GM20000 (cell line): ENCODE measurements around the gene ADGRF1.

ENCODE experiments used
- DNase-seq: peaks from one replicate; pipeline ENCODE4 v3.0.0; 2012; ENCODE audit warnings: low spot score
- TF ChIP-seq, protein P1 (sequence below): IDR thresholded peaks from 2 replicates; pipeline ENCODE4 v1.5.1; 2012; ENCODE audit warnings: mild to moderate bottlenecking, control low read depth; ENCODE audit errors: extremely low read depth, missing control alignments

ADGRF1 gene

GRCh38 chr6:47019941-47020340, 22.2 kb downstream of the ADGRF1 start:
- no peak for DNase-seq
- TF ChIP-seq, protein P1, sequence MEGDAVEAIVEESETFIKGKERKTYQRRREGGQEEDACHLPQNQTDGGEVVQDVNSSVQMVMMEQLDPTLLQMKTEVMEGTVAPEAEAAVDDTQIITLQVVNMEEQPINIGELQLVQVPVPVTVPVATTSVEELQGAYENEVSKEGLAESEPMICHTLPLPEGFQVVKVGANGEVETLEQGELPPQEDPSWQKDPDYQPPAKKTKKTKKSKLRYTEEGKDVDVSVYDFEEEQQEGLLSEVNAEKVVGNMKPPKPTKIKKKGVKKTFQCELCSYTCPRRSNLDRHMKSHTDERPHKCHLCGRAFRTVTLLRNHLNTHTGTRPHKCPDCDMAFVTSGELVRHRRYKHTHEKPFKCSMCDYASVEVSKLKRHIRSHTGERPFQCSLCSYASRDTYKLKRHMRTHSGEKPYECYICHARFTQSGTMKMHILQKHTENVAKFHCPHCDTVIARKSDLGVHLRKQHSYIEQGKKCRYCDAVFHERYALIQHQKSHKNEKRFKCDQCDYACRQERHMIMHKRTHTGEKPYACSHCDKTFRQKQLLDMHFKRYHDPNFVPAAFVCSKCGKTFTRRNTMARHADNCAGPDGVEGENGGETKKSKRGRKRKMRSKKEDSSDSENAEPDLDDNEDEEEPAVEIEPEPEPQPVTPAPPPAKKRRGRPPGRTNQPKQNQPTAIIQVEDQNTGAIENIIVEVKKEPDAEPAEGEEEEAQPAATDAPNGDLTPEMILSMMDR: no peak

GRCh38 chr6:47016909-47017308, 25.2 kb downstream of the ADGRF1 start:
- TF ChIP-seq, protein P1: no peak
- no peak for DNase-seq

GRCh38 chr6:47016261-47016660, 25.9 kb downstream of the ADGRF1 start:
- TF ChIP-seq, protein P1: no peak
- no peak for DNase-seq

DNA sequence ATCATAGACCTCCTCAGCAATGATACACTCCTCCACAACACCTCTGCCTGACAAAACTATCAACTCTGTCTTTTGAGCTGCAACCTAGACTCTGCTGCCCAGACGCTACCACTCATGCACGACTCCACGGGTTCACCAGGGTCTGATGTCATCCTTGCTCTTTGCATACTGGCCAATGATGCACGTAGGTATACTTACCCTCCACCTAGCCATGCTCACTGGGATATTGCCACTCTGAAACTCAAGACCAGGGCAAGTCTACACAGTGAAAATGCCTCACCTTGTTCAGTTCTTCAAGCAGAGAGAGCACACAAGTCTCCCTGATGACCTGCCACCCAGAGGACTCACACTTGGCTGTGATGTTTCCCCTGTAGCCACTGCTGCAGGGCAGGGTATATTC, 27.7 kb downstream of the ADGRF1 start:
- TF ChIP-seq, protein P1: no peak
- no peak for DNase-seq

DNA sequence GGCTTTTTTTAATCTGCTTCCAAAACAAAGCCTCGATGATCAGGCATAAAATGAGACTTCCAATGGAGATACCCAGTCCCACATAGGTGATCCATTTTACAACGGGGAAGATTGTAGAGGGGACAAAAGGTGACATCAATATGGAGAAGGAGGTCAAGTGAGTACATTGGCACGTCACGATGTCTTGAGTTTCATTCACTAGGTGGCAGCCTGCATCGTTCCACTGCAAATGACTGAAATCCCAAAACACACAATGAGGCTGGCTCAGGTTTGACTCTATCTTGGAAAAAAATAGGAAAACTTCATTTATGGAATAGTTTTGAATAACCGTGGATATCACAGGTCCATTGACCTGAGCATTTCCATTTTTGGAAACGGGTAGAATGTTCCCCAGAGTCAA, 32.5 kb downstream of the ADGRF1 start:
- TF ChIP-seq, protein P1: no peak
- no peak for DNase-seq

DNA sequence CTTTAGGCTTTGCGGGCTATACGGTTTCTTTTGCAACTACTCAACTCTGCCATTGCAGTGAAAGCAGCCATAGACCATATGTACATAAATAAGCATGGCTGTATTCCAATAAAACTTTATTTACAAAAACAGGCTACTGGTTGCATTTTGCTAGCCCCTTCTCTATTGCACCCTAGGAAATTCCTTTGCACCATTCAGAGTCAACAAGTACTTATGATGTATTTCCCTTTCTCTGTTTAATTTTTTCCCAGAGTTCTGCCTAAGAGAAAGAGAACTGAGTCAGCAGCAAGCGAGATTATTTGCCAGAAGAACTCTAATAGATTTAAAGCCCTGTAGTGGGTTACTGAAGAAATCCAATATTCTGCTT, 33.8 kb downstream of the ADGRF1 start:
- TF ChIP-seq, protein P1: no peak
- DNase-seq: no peak

DNA sequence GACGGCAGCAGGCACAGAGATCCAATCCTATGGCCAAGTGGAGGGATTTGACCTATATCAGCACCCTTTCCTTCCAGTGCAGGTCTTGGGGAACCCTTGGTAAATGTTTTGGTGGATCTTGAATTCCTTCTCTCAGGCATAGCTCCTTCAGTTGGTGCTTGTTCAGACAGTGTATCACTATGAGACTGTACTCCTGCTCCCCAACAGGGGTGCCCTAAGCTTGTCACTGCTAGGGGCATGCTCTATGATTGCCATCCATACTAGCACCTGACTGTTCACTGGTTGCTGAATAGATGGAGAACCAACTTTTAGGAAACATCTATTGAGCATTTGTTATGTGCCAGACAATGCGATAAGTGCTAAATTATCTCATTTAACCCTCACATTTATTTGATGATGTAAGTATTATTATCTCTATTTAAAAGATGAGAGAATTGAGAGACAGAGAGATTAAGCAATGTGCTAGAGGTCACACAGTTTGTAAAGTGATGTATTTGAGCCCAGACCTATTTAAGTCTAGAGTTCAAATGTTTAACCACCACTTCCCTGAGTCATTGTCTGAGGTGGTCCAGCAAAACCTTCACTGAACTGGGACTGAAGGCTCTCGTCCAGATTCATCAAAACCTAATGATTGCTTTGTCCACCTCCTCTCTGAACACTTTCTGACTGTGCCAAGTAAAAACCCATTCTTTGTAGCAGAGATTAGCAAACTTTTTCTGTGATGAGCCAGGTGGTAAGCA, 34.3 kb downstream of the ADGRF1 start:
- no peak for DNase-seq
- TF ChIP-seq, protein P1: no peak
